Measurements from ENCODE around the gene E2F4. TPM values are rescaled to one million over a fixed set of nuclear protein-coding genes. Genes with fewer than 3 reads are reported as not detected.
A peak's percentile ranks its signal among the peaks of the same experiment; 100 is the strongest.

Gene E2F4
- total and polyA plus RNA-seq, 2 of the 13 experiments (the other 11 are each of a cell fraction or from before 2014, with no cell fraction given): 84.8 to 91.2 TPM

GRCh38 chr16:67173808-67174705 is 17.9 kb upstream of the E2F4 start (continued):
- peak; percentile 87 for TF ChIP-seq ZBED4 (CRISPR knock-in tag; IDR thresholded peaks at IDR 0.05; ENCODE audit: borderline replicate concordance)
- TF ChIP-seq YEATS2 (CRISPR knock-in tag; IDR thresholded peaks at IDR 0.05; ENCODE audit: borderline replicate concordance): peak; percentile 66
- TF ChIP-seq NKX3-1 (CRISPR knock-in tag; IDR thresholded peaks at IDR 0.05): 0 out of 2 replicates have a peak, but pooled peaks have one; percentile 44
- no peak for TF ChIP-seq ATAD3A (CRISPR knock-in tag; IDR thresholded peaks at IDR 0.05)
- TF ChIP-seq NFE2L2 (IDR thresholded peaks at IDR 0.05; ENCODE audit: low read length): no peak
- TF ChIP-seq ZNF746 (CRISPR knock-in tag; IDR thresholded peaks at IDR 0.05): peak; percentile 70; the same call in 1 of the 2 replicates
- peak; percentile 83 for TF ChIP-seq POLR2G (IDR thresholded peaks at IDR 0.05; ENCODE audit: low read depth, low read length)
- TF ChIP-seq NR1H2 (CRISPR knock-in tag; IDR thresholded peaks at IDR 0.05; ENCODE audit: borderline replicate concordance, low read depth): no peak
- TF ChIP-seq, protein P1, sequence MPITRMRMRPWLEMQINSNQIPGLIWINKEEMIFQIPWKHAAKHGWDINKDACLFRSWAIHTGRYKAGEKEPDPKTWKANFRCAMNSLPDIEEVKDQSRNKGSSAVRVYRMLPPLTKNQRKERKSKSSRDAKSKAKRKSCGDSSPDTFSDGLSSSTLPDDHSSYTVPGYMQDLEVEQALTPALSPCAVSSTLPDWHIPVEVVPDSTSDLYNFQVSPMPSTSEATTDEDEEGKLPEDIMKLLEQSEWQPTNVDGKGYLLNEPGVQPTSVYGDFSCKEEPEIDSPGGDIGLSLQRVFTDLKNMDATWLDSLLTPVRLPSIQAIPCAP (CRISPR knock-in tag; IDR thresholded peaks at IDR 0.05; ENCODE audit: low read depth): 0 out of 2 replicates have a peak, but pooled peaks have one; percentile 55
- no peak for TF ChIP-seq MAF1 (CRISPR knock-in tag; IDR thresholded peaks at IDR 0.05; ENCODE audit: borderline replicate concordance)
- TF ChIP-seq NBN (conservative IDR thresholded peaks at IDR 0.05): no peak
- TF ChIP-seq, protein P2, sequence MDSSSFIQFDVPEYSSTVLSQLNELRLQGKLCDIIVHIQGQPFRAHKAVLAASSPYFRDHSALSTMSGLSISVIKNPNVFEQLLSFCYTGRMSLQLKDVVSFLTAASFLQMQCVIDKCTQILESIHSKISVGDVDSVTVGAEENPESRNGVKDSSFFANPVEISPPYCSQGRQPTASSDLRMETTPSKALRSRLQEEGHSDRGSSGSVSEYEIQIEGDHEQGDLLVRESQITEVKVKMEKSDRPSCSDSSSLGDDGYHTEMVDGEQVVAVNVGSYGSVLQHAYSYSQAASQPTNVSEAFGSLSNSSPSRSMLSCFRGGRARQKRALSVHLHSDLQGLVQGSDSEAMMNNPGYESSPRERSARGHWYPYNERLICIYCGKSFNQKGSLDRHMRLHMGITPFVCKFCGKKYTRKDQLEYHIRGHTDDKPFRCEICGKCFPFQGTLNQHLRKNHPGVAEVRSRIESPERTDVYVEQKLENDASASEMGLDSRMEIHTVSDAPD (CRISPR knock-in tag; IDR thresholded peaks at IDR 0.05): peak; percentile 89
- TF ChIP-seq SIN3B (IDR thresholded peaks at IDR 0.05; ENCODE audit: low read length): no peak
- TF ChIP-seq STAT5B (CRISPR knock-in tag; IDR thresholded peaks at IDR 0.05): peak; percentile 18; the same call in 1 of the 2 replicates
- TF ChIP-seq ZNF891 (CRISPR knock-in tag; IDR thresholded peaks at IDR 0.05): peak; percentile 97
- peak; percentile 46 for TF ChIP-seq ZNF143 (CRISPR knock-in tag; IDR thresholded peaks at IDR 0.05)
- no peak for TF ChIP-seq NONO (IDR thresholded peaks at IDR 0.05)
- TF ChIP-seq NONO (CRISPR knock-in tag; conservative IDR thresholded peaks at IDR 0.05): peak; percentile 96
- peak; percentile 86; the same call in 1 of the 2 replicates for TF ChIP-seq ZNF30 (CRISPR knock-in tag; IDR thresholded peaks at IDR 0.05)
- peak; percentile 96 for TF ChIP-seq ETV5 (CRISPR knock-in tag; IDR thresholded peaks at IDR 0.05; ENCODE audit: borderline replicate concordance)
- TF ChIP-seq ZNF878 (CRISPR knock-in tag; IDR thresholded peaks at IDR 0.05): no peak
- TF ChIP-seq ZNF569 (CRISPR knock-in tag; IDR thresholded peaks at IDR 0.05; ENCODE audit: borderline replicate concordance): no peak
- TF ChIP-seq ZMAT3 (CRISPR knock-in tag; conservative IDR thresholded peaks at IDR 0.05): peak; percentile 91
- peak; percentile 61; the same call in 1 of the 2 replicates for TF ChIP-seq PPARG (CRISPR knock-in tag; conservative IDR thresholded peaks at IDR 0.05)
